SK-MEL-5 (cell line): ENCODE measurements around the gene KLHL2. TPM values are rescaled to one million over a fixed set of nuclear protein-coding genes. Genes with fewer than 3 reads are reported as not detected.

Source experiments
- DNase-seq: peaks from one replicate; pipeline ENCODE4 v3.0.0-alpha.2; 2016; ENCODE audit warnings: low read depth, low spot score
- in situ Hi-C: cut with HindIII; loops from 2 replicates; pipeline ENCODE4 v1.10.0; 2016; ENCODE audit warnings: low sequenced_read_pairs, high pct_unique_total_duplicates, low pct_unique_long_range_greater_than_20kb
- total RNA-seq: library from RNA; depleted of rRNA; stranded (reverse); fragments of >200 nt; shearing (Covaris generic); gene quantifications from 2 replicates; pipeline ENCODE4 v1.2.3, GENCODE V29; 2014

Gene KLHL2
- total RNA-seq, 1 experiment from 2014 or later: 13.8 TPM

DNA sequence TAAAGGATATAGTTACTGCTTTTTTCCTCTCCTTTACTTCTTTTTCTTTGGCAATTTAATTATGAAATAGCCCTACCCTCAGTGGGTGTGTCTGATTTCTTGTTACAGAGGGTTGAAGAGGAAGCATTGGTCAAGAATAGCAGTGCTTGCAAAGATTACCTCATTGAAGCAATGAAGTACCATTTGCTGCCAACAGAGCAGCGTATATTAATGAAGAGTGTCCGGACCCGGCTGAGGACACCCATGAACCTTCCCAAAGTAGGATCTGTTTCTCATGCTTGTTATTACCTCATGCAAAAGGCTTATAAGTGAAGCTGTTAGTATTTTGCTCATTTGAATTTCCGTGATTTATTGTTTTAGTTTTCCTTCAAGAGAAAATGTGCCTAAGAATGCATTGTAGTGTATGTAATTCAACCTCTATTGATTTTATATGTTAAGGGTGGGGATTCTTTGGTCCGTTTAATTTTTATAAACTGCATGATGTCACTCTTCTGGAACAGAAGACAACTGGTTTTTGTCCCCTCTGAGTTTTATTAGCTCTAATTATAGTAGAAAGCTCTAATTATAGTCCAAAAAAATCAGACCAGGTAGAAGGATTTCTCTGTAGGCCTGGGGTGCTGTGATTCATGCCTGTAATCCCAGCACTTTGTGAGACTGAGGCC is 92.2 kb downstream of the KLHL2 start:
- DNase-seq: no peak
- in situ Hi-C loops: no loop called here

DNA sequence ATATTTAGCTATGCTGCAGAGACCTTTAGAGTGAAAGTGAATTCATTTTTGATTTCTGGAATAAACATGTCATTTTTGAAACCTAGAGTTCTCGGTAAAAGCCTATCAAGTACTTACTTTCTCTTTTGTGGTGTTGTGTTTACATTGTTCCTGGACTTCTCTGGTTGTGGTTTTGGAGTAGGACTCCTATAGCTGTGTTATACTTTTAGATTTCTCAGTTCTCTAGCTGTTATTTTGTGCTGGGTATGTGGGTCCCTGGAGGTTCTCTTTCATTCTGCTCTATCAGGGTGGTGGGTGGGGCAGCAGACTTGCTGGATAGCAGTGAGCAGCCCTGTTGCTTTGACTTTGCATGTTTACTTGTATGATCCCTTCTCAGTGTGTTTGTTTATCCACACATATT is 94.5 kb downstream of the KLHL2 start:
- no peak for DNase-seq
- in situ Hi-C loops: no loop called here

DNA sequence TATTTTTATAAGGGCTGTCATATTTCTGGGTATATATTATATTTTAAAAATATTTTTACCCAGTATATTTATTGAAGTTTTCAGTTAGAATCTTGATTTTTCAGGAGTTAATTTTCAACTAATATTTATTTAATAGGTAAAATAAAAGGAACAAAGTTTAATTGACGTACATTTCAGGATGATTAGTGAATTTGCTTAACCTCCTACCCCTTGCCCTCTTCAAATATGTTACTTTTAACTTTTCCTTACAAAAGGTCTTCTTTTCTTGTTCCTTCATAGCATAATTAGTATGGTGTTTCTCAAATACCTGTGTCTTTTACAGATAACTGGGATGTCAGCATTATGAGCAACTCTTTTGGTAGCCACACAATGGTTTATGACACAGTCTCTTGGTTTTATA is 95.3 kb downstream of the KLHL2 start:
- in situ Hi-C loops: no loop called here
- no peak for DNase-seq

DNA sequence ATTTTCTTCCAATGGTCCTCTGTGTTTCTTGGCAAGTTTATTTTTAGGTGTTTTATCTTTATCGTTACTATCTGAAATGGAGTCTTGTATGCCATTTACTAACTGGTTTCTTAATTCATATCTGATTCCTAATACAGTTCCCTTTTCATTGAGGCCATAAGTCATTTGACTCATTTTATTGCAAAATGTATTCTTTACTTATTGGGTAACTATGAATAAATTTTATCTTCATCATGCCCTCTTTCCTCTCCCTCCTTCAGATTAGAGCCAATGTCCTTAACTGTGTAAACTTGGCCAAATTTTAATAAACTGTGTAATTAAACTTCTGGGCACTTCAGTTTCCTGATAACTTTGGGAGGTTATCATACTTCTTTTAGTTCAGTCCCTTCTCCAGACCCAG is 100.8 kb downstream of the KLHL2 start:
- no peak for DNase-seq
- in situ Hi-C loops: no loop called here

DNA sequence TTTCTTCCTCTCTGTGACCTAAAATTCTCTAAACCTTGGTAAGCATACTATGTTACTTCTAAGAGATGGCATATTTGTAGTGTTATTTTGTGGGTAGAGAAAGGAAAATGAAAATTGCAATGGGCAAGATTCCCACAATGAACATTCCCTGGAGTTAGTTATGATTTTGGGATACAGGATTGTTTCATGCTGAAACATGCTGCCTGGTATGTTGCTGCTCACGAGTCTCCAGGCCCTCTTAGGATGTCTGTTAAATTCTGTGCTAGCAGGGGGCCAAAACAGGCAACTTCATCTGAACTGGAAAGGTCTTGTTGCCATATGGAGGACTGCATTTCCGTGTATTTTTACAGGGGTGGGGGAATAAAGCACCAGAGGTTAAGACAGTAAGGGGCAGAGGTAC is 101.2 kb downstream of the KLHL2 start:
- in situ Hi-C loops: no loop called here
- no peak for DNase-seq

DNA sequence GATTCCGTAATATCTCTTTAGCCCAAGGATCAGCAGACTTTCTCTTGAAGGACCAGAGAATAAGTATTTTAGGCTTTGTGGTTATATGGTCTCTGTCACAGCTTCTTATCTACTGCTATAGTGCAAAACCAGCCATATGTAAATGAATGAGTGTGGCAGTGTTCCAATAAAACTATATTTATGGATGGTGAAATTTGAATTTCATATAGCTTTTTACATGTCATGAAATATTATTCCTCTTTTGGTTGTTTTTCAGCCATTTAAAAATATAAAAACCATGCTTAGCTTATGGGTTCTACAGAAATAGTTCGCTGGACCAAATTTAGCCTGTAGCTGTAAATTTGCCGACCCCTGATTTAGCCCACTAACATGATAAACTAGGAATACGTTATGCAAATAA is 102.1 kb downstream of the KLHL2 start:
- in situ Hi-C loops: no loop called here
- no peak for DNase-seq

DNA sequence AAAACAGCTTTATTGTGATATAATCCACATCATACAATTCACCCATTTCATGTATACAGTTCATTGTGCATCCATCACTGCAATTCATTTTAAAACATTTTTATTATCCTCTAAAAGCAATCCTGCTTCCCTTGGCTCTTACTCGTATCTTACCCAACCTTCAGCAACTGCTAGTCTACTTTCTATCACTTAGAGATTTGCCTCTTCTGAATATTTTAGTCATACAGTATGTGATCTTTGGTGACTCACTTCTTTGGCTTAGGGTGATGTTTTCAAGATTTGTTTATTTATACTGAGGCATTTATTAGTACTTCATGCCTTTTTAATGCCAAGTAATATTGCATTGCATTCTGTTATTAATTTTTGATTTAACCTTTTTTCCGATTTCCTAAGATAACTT is 105.1 kb downstream of the KLHL2 start:
- in situ Hi-C loops: no loop called here

DNA sequence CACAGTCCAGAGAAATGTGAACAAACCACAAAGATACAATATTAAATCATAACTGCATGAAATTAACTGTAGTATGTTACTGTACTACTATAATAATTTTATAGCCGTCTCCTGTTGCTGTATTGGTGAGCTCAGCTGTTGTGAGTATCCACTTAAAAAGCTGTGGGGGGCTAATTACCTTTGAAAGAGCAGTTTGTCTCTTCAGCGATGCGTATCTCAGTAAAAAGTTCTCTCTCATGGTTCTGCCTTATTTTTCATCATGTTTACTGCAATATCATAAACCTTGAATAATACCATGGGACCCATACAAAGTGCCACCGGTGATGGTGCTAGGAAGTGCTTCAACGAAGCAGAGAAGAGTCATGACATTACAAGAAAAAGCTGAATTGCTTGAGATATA is 111.7 kb downstream of the KLHL2 start:
- in situ Hi-C loops: no loop called here
- no peak for DNase-seq

More for the DNA sequence above, 105.1 kb downstream of the KLHL2 start:
- DNase-seq: no peak

DNA sequence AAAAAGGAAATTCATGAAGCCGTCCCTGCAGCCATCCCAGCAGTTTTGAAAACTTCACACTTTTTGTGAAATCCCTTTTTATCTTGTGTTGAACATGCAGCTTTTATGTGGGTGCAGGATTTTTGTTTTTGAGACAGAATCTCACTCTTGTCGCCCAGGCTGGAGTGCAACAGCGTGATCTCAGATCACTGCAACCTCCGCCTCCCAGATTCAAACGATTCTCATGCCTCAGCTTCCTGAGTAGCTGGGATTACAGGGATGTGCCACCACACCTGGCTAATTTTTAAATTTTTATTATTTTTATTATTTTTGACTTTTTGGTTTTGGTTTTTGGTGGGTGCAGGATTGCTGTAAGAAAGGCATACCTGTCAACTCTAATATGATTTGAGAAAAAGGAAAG is 112.1 kb downstream of the KLHL2 start:
- in situ Hi-C loops: no loop called here
- DNase-seq: no peak

DNA sequence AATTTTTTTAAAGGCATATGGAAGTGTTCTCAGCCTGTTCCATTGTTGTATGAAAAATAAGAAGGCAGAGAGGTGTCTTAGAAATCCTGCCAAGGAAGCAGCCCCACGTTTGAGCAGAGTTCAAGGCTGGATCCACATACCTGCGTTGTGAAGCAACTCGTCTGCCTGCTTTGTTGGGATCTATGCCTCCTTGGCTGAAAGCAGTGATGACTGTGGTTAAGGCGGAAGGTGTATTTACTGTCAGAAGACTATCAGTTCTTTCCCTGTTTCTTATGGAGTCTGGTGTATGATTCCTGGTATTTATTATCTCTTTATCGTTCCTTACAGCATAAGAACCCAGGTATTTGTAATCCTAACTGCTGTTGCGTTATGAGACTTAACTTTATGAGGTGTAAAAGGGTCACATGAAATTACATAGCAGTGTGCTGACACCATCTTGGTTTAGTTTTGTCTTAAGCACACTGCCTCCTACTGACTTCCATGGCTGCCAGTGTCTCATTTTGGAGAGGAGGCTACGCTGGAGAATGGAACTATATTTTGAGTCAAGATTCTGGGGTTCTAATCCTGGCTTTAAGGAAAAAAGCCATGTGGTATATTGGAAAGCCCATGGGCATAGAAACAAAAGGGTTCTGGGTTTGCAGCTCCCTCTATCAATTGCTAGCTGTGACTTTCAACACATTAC is 117.0 kb downstream of the KLHL2 start:
- in situ Hi-C loops: no loop called here
- DNase-seq: no peak

DNA sequence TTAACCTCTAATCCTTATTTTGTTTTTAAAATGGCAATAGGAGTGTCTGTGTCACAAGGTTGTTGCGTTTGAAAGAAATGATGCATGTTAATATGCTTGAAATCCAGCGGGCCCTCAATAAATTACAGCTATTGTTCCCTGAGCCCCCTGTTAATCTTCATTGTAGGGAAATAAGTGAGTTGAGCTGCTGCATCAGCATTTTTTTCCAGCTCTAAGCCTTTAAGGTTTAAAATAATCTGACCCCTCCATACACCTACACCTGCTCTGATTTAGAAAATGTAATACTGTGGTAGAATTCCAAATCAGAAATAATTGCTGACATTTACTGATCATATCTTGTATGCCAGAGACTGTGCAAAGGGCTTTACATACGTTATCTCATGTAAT is 117.5 kb downstream of the KLHL2 start:
- DNase-seq: no peak
- in situ Hi-C loops: no loop called here

DNA sequence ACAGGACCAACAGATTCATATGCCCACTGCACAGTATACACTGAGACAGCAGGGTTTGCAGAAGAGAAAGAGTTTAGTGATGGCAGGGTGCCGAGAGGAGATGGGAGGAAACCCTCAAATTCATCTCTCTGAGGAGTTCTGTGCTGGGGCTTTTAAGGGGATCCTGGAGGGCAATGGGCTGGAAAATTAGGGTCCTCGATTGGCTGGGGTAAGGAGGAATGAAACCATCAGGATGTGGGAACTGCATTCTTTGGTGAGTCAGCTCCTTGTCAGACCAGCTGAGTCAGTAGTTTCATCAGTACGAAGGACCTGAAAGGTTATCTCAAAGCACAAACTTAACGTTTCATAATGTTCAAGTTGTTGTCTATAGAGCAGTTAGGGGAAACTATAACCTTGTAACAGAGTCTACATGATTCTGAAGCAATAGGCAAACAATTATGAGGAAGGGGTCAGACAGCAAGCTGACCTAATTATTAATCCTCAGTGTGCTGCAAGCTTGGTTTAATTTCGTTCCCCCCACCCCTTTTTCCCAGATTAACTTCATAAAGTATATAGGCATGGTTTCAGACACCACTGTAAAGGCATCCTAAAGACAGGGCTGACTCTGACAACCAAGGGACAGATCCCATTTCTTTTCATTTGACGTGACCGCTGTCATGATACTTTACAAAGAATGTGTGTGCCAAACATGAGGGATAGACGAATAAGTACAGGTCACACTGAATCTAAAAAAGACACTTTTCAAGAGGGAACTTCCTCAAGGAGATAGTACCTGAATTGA is 118.6 kb downstream of the KLHL2 start:
- in situ Hi-C loops: no loop called here
- DNase-seq: no peak

DNA sequence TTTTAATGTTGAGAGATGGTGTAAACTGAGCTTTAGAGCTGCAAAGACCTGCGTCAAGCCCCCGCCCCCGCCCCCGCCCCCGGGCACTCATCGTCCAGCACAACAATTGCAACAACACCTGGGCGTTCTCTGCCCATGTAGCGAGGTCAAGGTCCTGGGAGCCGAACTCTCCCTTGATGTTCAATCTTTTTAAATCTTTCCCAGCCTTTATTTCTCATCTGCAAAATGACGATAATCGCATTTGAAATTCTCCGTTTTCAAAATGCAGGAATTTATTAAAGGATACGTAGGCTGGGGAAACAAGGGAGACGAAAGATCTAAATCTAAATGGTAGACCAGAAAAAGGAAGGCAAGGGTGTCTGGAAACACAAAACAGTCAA is 119.5 kb downstream of the KLHL2 start:
- in situ Hi-C loops: no loop called here

DNA sequence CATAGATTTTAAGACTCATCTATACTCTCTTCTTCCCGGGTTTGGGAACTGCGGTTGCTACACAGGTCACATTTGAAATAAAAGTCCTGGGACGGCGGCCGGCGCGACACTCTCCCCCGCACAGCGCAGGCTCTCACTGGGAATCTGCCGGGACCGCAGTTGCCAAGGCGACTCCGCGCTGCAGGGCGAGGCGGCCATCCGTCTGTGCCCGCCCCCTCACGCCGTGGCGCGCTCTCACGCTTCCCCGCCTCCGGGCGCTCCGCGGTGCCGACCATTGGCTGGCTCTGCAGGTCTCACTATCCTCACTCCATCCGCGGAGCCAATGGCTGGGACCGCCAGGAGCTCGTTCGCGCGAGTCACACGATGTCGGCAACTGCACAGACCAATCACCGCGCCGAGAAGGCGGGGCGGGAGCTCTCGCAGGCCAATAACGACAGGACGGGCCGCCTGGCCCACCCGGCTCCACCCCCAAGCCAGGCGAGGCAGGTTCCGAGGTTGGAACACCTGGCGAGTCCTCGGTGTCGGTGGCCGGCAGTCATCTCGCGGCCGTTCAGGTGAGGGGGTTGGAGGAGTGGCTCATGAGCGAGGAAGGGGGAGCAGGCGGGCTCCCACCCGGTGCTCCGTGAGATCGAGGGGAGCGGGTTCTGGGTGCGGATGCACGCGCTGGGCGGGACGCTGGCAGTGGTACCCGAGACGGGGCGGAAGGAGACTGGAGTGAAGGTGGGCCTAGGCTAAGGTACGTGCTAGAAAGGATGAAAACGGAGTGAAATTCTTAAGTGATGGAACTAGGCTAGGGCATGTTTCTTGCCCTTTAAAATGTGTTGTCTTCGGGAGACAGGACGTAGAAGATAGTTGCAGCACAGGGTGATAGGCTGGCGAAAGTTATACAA is 120.1 kb downstream of the KLHL2 start, which contains the start of gene MSMO1:
Gene MSMO1 (plus strand): TSS at position 459 of the 890 bp plus-strand sequence. CDS start 5,702 bp downstream, outside the sequence.
- DNase-seq: peak; percentile 99
- in situ Hi-C loops: no loop called here

More for the DNA sequence above, 119.5 kb downstream of the KLHL2 start:
- no peak for DNase-seq

DNA sequence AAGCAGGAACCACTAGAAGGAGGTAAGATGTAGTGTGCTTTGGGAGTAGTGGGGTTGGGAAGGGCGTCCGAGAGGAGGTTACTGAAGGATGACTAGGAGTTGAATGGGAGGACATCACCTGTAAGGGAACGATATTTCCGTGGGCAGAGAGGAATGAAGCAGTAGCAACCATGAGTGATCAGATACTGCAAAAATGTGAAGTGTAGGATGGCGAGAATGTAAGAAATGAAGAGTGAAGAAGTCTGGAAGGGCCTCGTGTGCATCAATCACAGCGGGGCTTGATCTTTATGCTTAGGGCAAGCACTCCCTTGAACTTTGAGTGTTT is 120.7 kb downstream of the KLHL2 start:
- in situ Hi-C loops: no loop called here
- DNase-seq: no peak

DNA sequence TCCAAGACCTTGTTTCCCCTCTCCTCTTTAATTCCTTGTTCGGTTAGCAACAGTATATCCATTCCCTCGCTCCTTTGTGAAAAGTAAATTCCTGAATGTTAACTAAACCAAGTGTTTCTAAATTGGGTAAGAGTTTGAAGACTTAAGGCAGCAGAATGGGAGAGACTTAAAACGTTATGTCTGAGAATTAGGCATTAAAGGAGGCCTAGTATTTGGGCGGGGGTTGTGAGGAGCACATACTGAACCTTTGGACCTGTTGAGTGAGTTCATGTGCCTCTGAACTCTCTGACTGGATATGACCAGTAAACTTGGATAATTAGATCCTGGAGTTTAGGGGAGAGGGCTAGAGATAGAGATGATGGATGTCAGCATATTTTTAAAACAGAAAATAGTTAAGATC is 121.3 kb downstream of the KLHL2 start:
- in situ Hi-C loops: no loop called here
- no peak for DNase-seq

DNA sequence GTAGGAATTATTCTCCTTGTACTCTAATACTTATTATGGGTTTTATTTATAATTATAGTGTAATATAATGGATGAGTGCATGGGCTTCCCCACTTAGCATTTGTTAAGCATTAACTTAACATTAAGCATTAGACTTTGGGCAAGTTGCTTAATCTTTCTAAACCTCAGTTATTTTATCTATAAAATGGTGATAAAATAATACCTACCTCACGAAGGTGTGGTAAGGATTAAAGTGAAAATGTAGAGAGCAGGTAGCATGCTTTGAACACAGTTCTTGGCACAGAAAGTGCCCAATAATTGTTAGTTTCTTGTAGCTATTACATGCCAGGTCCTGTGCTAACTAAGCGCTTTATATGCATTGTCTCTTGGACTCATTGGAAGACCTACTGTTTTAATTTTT is 122.7 kb downstream of the KLHL2 start:
- in situ Hi-C loops: no loop called here
- no peak for DNase-seq

DNA sequence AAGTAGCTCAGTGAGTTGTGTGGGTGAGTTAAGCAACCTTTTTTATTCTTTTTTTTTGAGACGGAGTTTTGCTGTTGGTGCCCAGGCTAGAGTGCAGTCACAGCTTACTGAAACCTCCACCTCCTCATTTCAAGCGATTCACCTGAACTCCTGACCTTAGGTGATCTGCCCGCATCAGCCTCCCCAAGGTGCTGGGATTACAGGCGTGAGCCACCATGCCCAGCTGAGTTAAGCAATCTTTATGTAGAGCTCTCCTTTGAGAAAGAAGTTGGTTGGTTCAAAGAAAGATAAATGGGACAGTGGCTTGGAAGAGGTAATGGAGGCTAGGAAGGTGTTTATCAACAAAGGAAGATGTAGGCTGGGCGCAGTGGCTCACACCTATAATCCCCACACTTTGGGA is 123.3 kb downstream of the KLHL2 start:
- in situ Hi-C loops: no loop called here
- DNase-seq: no peak
